ENCODE results near the gene TOR1AIP2.

- TF ChIP-seq CTCF (conservative IDR thresholded peaks at IDR 0.05; ENCODE audit: low read length): no peak
- TF ChIP-seq EZH2phosphoT487 (IDR thresholded peaks at IDR 0.05; ENCODE audit: borderline replicate concordance, low read depth, low read length): no peak
Observed at GRCh38 chr1:179876300-179876715, 1.3 kb downstream of the TOR1AIP2 start.
